Mucosa of gallbladder (tissue), 1 donor: ENCODE measurements around the gene GOLPH3L. TPM values are rescaled to one million over a fixed set of nuclear protein-coding genes. Genes with fewer than 3 reads are reported as not detected.
"Not testable (repeated sequence)": the region's sequence is repeated elsewhere in the genome, so short reads cannot be mapped to it uniquely, and the experiment has no call there.

Experiments used
- DNase-seq: peaks from one replicate; pipeline ENCODE4 v3.0.0-alpha.2; 2020; ENCODE audit warnings: low spot score
- total RNA-seq: library from RNA; stranded (reverse); gene quantifications from one replicate; pipeline ENCODE4 v1.2.1, GENCODE V29; 2021
- donor health status: DM: no; HTN: no; CAD: no.

Gene GOLPH3L
- total RNA-seq, 1 donor from 2014 or later: 52.9 TPM

- DNase-seq: no peak
Observed at GRCh38 chr1:150615346-150616201, 81.4 kb downstream of the GOLPH3L start.

DNA sequence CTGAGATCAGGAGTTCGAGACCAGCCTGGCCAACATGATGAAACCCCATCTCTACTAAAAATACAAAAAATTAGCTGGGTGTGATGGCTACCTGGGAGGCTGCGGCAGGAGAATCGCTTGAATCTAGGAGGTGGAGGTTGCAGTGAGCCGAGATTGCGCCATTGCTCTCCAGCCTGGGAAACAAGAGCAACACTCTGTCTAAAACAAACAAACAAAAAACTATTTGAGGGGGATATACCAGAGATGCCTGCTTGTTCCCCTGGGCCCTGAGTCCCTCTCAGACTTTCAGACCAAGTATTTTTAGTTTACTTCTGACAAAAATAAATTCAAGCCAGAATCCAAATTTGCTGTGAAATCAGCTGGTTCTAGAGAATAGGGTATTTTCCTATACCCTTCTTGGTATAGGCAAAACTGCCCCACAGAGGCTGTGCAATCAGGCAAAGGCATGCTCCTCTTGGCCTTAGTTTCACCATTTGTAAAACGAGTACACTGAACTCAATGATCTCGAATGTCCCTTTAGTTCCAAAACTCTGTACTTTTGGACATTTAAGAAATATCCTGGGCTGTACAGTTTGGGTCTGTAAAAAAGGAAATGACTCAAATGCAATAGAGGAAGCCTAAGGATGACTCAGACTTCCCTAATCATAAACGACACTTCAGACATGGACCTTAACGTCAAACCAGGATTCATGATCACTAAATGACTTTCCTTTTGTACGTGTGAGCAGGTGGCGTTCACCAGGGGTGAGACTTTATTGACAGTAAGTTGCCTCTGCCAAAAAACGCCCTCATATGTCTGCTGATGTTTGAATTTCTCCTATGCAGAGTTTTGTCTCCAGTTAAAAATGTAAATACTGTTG lies 83.7 kb downstream of the GOLPH3L start:
- DNase-seq: peak; percentile 45

DNA sequence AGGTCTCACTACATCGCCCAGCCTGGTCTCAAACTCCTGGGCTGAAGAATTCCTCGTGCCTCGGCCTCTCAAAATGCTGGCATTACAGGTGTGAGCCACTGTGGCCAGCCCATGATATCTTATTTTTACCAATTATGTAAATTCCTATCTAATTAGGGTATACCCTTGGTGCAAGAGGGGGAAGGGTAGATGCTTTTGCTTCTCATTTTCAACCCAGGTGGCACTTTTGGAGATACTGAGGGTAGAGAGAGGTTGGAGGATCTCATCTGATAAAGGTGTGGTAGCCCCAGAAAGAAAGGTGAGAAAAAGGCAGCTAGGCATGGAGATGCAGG lies 85.0 kb downstream of the GOLPH3L start:
- no peak for DNase-seq

- no peak for DNase-seq
Observed at GRCh38 chr1:150610576-150610975, 86.4 kb downstream of the GOLPH3L start.

DNA sequence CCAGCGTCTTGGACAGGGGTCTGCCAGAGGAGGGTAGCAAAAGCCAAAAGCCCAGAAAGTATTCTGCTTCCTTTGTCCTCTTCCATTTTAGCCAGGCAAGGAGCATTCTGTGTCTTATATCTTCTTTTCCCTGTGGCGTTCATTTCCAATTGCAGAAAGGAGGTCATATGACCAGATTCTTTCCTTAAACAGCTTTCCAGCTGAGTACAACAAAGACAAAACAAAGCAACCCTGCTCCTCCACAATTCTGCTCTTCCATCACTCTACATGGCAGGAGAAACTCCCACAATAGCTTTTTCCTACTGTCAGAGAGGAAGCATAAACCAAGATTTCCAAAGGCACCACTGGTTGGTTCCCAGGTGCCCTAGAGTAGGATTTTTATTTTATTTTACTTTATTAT lies 87.2 kb downstream of the GOLPH3L start:
- DNase-seq: no peak

DNA sequence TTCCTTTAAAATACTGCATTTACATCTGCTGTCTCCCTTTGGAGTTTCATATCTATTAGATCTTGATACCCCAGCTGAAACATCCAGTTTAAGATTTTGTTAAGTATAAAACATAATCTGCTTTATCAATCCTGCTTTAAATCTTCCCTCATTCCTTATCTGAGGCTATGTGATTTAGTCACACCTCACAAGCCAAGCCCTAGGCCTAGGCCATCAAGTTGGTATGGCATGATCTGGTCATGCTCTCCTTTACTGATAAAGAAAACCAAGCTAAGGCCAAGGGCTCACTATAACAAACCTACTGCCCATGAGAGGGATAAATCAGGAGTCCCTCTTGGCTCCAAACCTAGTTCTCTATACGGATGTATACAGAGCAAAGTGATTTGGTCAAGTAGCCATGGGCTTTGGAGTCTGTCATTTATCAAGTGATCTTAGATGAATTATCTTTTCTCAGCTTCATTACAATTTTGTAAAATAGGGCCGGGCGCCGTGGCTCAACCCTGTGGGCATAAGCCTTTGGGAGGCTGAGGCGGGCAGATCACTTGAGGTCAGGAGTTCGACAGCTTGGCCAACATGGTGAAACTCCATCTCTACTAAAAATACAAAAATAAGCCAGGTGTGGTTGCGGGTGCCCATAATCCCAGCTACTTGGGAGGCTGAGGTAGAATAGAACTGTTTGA lies 90.4 kb downstream of the GOLPH3L start:
- no peak for DNase-seq

- DNase-seq: not testable (repeated sequence)
Observed at GRCh38 chr1:150605451-150605731, 91.6 kb downstream of the GOLPH3L start.

DNA sequence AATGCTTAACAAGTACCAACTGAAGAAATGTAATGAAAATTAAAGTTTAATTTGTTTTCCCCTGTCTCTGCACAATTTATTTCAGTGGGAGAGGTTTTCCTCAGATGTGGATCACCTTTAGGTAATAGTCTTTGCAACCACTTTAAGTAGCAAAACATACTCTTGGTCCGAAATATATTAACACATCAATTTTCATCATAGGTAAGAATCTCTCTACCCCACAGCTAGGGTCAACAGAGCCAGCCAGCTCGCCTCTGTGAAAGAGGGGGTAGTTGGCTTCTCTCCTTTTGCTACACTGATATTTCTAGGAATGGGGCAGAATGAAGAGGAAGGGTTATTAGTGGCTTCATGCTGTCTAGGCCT lies 92.7 kb downstream of the GOLPH3L start:
- DNase-seq: no peak

DNA sequence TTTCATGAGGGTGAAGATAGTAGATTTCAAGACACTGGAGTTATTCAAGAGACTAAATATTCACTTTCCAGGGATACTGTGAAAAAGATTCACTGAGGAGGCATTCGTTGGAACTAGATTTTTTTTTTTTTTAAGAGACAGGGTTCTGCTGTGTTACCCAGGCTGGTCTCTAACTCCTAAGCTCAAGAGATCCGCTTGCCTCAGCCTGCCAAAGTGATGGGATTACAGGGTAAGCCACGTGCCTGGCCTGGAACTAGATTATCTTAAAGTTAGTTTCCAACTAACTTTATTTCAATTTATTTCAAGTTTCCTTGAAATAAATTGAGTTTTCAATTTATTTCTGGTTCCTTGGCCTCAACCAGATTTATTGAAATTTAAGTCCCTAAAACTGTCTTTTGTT lies 93.2 kb downstream of the GOLPH3L start:
- DNase-seq: no peak

GRCh38 chr1:150602372-150602771 lies 94.6 kb downstream of the GOLPH3L start:
- not testable (repeated sequence) for DNase-seq

- DNase-seq: no peak
Observed at GRCh38 chr1:150601540-150601939, 95.4 kb downstream of the GOLPH3L start.

DNA sequence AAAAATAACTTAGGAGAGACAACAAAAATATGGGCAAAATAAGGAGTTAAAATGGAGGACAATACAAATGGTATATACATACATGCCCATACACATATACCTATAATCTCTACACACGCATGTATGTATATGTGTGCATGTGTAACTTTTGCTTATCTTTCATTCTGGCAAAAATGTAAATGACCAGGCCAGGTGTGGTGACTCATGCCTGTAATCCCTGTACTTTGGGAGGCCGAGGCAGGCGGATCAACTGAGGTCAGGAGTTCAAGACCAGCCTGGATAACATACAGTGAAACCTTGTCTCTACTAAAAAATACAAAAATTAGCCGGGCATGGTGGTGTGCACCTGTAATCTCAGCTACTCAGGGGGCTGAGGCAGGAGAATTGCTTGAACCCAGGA lies 98.6 kb downstream of the GOLPH3L start:
- DNase-seq: not testable (repeated sequence)

GRCh38 chr1:150596976-150597375 lies 100.0 kb downstream of the GOLPH3L start:
- DNase-seq: no peak

Other genes with a start within 250 kb of the GOLPH3L start
- gene TARS2, start 209.7 kb downstream of the GOLPH3L start, total RNA-seq: 28.3 TPM
- gene ECM1, start 189.0 kb downstream of the GOLPH3L start, total RNA-seq: 681 TPM
- 1.1 TPM for gene FALEC, start 181.4 kb downstream of the GOLPH3L start, total RNA-seq
- 17.2 TPM for gene ADAMTSL4, start 147.7 kb downstream of the GOLPH3L start, total RNA-seq
- 231 TPM for gene MCL1, start 117.5 kb downstream of the GOLPH3L start, total RNA-seq
- 181 TPM for gene ENSA, start 67.5 kb downstream of the GOLPH3L start, total RNA-seq
- gene HORMAD1, start 23.7 kb upstream of the GOLPH3L start, total RNA-seq: not detected
- gene CTSS, start 68.6 kb upstream of the GOLPH3L start, total RNA-seq: 106 TPM
- 47.6 TPM for gene CTSK, start 111.1 kb upstream of the GOLPH3L start, total RNA-seq
- 38.9 TPM for gene ARNT, start 179.4 kb upstream of the GOLPH3L start, total RNA-seq
- gene CTXND2, start 190.0 kb upstream of the GOLPH3L start, total RNA-seq: not detected
- 42.6 TPM for gene SETDB1, start 229.2 kb upstream of the GOLPH3L start, total RNA-seq